ENCODE data around the gene TUBG1.

TUBG1 gene

GRCh38 chr17:42609182-42609813 is at the start of gene TUBG1, which contains the start of gene RETREG3:
Gene TUBG1, plus strand, starts transcription at chr17:42609683. Its CDS starts 55 bp downstream, at chr17:42609738.
Gene RETREG3, minus strand, starts transcription at chr17:42609374. Its CDS starts 50 bp downstream, at chr17:42609324.
- peak; percentile 100 for DNase-seq

GRCh38 chr17:42560246-42560645 is 49.2 kb upstream of the TUBG1 start:
- no peak for DNase-seq

- peak; percentile 99 for DNase-seq
Measured at GRCh38 chr17:42561897-42562387, 47.5 kb upstream of the TUBG1 start, which contains the start of gene COASY. Gene COASY, plus strand, starts transcription at chr17:42562148. Its CDS starts 475 bp downstream, at chr17:42562623.

GRCh38 chr17:42562388-42563142 is 46.9 kb upstream of the TUBG1 start:
- DNase-seq = peak; percentile 82

GRCh38 chr17:42563143-42563509 is 46.4 kb upstream of the TUBG1 start:
- peak; percentile 68 for DNase-seq

GRCh38 chr17:42563543-42563942 is 45.9 kb upstream of the TUBG1 start:
- DNase-seq = peak; percentile 60

GRCh38 chr17:42563950-42564349 is 45.5 kb upstream of the TUBG1 start:
- DNase-seq = no peak

GRCh38 chr17:42564815-42565522 is 44.5 kb upstream of the TUBG1 start:
- no peak for DNase-seq

GRCh38 chr17:42565523-42566214 is 43.8 kb upstream of the TUBG1 start:
- DNase-seq = no peak

- peak; percentile 75 for DNase-seq
Measured at GRCh38 chr17:42566215-42566882, 43.1 kb upstream of the TUBG1 start.

- DNase-seq = peak; percentile 97
Measured at GRCh38 chr17:42566883-42567573, 42.5 kb upstream of the TUBG1 start, which contains the start of gene MLX. Gene MLX, plus strand, starts transcription at chr17:42567100. Its CDS starts 25 bp downstream, at chr17:42567125.

- DNase-seq = no peak
Measured at GRCh38 chr17:42568341-42569111, 41.0 kb upstream of the TUBG1 start.

GRCh38 chr17:42571435-42572225 is 37.9 kb upstream of the TUBG1 start:
- DNase-seq = no peak

GRCh38 chr17:42573095-42573494 is 36.4 kb upstream of the TUBG1 start:
- no peak for DNase-seq

- DNase-seq = no peak
Measured at GRCh38 chr17:42574463-42574862, 35.0 kb upstream of the TUBG1 start.

- peak; percentile 67 for DNase-seq
Measured at GRCh38 chr17:42577140-42577531, 32.3 kb upstream of the TUBG1 start.

- DNase-seq = peak; percentile 98
Measured at GRCh38 chr17:42577532-42578281, 31.8 kb upstream of the TUBG1 start, which contains the start of gene PSMC3IP. Gene PSMC3IP, minus strand, starts transcription at chr17:42577729. Its CDS starts 43 bp downstream, at chr17:42577686.

- DNase-seq = peak; percentile 88
Measured at GRCh38 chr17:42578282-42578869, 31.1 kb upstream of the TUBG1 start.
